C4-2B (cell line): ENCODE results near the gene MAP7D2.
A peak's percentile ranks its signal among the peaks of the same experiment; 100 is the strongest.

Experiments used
- ZFX ChIP-seq: fragments of 450-650 bp; IDR thresholded peaks from 2 replicates; pipeline ENCODE4 v1.6.1; 2017
- TF ChIP-seq, protein P1 (sequence below): fragments of 450-650 bp; conservative IDR thresholded peaks from 2 replicates; pipeline ENCODE4 v1.5.1; 2017; ENCODE audit warnings: mild to moderate bottlenecking

DNA sequence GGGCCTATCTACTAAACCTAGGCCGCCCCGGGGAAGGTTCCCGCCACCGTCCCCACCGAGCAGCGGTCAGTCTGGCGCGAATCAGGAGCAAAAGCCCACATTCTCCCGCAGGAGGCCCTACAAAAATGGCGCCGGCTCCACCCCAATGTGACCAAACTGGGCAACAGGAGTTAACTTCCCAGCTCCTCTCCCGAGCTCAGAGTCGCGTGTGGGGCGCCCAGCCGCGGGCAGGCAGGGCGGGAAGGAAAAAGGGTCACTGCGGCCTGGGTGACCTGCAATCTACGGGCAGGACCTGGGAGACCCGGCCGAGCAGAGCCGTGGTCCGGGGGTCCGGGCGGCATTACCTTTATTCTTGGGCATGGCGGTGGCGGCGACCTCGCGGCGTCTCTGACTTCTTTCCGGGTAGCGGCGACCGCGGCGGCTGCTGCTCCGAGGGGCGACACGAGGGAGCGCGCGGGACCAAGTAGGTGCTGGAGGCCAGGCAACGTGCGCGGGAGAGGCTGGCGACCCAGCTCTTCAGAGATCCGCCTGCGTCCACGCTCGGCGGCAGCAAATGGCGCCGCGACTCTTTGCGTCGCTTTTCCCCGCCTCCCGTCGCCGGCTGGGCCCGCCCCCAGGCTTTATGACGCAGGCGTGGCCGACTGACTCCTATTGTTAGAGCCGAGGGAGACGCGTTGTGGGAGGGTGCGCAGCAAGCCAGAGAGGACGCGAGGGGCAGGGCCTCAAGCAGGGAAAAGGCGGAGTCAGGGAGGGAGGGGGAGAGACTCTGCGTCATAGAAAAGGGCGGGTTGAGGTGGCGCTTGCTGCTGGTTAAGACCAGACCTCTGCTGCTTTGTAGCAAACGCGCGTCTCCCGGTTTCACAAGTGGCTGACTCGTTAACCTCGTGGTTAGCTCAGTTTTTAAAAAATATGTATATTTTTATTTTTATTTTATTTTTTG is 24.8 kb upstream of the MAP7D2 start, which contains the start of gene EIF1AX:
- TF ChIP-seq, protein P1, sequence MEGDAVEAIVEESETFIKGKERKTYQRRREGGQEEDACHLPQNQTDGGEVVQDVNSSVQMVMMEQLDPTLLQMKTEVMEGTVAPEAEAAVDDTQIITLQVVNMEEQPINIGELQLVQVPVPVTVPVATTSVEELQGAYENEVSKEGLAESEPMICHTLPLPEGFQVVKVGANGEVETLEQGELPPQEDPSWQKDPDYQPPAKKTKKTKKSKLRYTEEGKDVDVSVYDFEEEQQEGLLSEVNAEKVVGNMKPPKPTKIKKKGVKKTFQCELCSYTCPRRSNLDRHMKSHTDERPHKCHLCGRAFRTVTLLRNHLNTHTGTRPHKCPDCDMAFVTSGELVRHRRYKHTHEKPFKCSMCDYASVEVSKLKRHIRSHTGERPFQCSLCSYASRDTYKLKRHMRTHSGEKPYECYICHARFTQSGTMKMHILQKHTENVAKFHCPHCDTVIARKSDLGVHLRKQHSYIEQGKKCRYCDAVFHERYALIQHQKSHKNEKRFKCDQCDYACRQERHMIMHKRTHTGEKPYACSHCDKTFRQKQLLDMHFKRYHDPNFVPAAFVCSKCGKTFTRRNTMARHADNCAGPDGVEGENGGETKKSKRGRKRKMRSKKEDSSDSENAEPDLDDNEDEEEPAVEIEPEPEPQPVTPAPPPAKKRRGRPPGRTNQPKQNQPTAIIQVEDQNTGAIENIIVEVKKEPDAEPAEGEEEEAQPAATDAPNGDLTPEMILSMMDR = no peak
- TF ChIP-seq ZFX = 0 out of 2 replicates have a peak, but pooled peaks have one; percentile 15
